CD4-positive, alpha-beta T cell treated with Interleukin-17A for 4 hours (primary cell): Measurements from ENCODE around the gene TSEN34.

ENCODE experiments used
- DNase-seq: peaks from one replicate; pipeline ENCODE4 v3.0.0-alpha.2; 2020; ENCODE audit warnings: mixed read lengths

TSEN34 gene

GRCh38 chr19:54191011-54191810, at the start of gene TSEN34:
Gene TSEN34 (plus strand): TSS chr19:54191308. CDS start chr19:54191365, 57 bp downstream.
- peak; percentile 92 for DNase-seq

- no peak for DNase-seq
These were observed 49.8 kb upstream of the TSEN34 start for GRCh38 chr19:54141356-54141755.

DNA sequence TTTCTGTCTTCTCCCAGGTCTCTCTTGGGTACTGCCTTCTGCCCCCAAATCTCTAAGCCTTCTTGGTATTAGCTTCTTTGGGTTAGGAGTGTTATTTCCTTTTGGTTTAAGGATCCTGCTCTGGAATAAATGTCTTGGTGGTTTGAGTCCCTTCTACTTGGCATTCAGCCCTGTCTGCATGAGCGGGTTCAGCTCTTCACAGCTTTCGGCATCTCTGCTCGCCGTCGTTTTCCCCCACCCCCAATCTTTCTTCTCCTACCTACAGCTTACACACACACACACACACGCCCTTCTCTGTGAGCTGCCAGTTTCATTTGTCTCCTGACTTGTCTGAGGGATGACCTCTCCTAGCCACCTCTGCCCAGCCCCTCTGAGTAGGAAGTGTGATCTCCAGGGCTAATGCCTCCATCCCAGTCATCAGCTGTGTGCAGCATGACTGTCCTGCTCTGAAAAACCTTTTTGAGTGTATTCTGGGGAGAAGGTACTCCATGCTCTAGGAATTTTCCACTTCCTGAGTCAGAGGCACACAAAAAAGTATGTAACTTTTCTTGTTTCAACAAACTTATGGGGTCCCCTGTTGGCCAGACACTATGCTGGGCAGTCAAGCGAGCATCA, 48.8 kb upstream of the TSEN34 start:
- DNase-seq = no peak

GRCh38 chr19:54145541-54146158, 45.5 kb upstream of the TSEN34 start:
- DNase-seq = no peak

DNA sequence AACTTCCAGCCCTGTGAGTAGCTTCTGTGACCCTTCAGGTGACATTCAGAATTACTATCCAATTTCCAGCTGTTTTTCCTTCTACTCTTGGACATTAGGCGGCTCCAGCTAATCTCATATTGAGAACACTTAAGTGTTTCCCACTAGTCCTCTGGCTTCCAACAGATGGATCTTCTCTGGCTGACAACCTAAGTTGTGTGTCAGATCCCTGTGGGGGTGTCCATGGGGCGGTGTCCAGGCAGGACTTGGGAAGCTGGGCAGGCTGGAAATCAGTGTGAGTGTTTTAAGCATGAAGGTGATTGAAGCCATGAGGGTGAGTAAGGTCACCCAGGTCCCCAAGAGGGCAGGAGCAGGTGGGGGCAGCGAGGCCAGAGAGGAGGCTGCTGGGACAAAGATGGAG, 43.4 kb upstream of the TSEN34 start:
- DNase-seq = no peak

DNA sequence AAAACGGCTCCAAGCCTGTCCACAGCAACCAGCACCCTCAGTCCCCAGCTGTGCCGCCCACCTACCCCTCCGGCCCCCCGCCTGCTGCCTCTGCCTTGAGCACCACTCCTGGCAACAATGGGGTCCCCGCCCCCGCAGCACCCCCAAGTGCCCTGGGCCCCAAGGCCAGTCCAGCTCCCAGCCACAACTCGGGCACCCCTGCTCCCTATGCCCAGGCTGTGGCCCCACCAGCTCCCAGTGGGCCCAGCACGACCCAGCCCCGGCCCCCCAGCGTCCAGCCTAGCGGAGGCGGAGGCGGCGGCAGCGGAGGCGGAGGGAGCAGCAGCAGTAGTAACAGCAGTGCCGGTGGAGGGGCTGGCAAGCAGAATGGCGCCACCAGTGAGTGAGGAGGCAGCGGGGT, 43.0 kb upstream of the TSEN34 start:
- DNase-seq = no peak

- DNase-seq = no peak
These were observed 41.9 kb upstream of the TSEN34 start for GRCh38 chr19:54149021-54149812.

GRCh38 chr19:54151362-54152035, 39.6 kb upstream of the TSEN34 start:
- DNase-seq = no peak

- no peak for DNase-seq
These were observed 38.8 kb upstream of the TSEN34 start for GRCh38 chr19:54152267-54152666.

GRCh38 chr19:54152878-54153524, 38.1 kb upstream of the TSEN34 start:
- DNase-seq = no peak

DNA sequence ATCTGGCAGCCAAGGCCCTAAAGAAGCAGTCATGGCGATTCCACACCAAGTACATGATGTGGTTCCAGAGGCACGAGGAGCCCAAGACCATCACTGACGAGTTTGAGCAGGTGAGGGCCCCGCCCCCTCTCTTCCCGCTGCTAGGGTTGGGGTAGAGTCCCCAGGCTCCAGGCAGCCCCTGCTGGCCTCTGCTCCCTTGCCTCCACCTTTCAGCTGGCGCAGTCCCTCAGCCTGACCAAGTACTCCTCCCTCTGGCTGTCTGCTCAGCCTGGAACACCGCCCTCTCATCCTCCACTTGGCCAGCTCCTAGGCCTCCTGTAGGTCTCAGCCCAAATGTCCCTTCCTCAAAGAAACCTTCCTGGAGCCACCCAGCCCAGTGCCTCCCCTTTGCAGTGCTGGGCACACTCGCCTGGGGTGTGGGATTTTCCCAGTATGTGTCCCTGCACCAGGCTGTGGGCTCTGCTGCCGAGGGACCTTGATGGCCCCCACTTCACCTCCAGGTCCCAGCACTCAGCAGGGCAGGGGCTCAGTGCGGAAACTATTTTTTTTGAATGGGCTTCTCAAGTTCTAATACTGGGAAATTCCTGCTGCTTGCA, 37.3 kb upstream of the TSEN34 start:
- no peak for DNase-seq

DNA sequence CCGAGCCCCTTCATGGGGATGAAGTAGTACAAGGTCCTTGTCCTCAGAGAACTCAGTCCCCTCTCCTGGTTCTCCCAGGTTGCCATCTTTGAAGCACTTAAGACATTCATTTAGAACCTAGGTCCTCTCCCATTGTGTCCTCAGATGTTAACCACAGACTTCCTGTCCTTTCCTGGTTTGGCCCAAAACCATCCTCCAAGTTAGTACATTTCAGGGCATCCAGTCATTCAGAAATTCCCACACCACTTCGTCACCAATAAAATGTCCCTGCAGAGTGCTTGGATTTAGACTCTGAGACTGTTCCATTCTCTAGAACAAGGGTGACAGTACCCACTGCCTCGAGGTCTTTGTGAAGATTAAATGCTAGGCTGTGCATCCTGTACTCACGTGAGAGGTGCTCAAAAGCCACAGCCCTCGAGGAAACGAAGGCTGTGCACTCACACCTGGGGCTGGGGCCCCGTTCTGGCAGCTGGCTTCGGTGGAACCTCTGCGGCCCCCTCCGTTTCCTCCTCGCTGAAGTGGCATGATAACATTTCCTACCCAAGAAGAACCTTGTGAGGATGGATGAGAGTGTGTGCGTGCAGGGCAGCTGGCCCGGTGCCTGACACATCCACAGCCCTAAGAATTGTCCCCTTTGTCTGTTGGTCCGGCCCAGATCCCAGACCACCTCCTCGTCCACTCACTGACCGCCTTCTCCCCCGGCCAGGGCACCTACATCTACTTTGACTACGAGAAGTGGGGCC, 36.3 kb upstream of the TSEN34 start:
- peak; percentile 50 for DNase-seq

- DNase-seq = no peak
These were observed 35.4 kb upstream of the TSEN34 start for GRCh38 chr19:54155694-54156093.

- DNase-seq = no peak
These were observed 34.6 kb upstream of the TSEN34 start for GRCh38 chr19:54156490-54156889.

DNA sequence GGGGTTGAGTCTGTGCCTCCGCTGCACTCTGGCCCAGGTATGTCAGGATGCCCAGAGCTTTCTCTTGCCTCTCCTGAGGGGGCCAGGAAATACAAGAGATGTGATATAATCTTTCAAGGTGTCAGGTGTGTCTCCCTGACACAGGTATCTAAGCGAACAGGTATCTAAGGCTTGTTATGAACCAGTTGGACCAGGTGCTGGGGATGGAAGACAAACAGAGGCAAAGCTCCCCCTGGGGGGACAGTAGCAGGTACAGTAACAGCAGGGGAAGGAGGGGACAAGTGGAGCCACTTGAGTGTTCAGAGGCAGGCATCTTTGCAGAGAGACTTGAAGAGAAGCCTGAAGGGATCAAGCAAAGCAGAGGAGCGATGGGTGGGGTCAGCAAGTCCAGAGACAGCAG, 34.2 kb upstream of the TSEN34 start:
- no peak for DNase-seq

DNA sequence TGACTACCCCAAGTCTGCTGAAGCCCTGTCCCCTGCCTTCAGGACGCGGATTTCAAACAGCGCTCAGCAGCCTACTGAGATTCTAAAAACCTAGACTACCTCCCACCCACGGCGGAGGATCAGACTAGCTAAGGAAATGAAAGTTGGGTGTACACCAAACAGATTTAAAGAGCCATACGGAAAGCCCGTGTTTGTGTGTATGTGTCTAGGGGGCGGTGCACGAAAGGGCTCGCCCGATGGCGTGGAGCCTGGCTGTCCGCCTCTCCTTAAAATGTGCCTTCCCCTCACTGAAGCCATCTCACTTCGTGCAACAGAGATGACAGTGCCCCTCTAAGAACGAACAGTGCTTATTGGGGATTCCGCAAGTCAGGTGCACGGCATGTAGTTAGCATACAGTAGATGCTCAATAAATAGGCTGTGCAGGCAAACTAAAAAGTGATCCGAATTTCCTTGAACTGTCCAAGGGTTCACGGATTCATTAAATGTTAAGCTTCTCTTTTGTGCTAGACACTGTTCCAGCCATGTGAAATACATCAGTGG, 32.2 kb upstream of the TSEN34 start:
- peak; percentile 21 for DNase-seq

DNA sequence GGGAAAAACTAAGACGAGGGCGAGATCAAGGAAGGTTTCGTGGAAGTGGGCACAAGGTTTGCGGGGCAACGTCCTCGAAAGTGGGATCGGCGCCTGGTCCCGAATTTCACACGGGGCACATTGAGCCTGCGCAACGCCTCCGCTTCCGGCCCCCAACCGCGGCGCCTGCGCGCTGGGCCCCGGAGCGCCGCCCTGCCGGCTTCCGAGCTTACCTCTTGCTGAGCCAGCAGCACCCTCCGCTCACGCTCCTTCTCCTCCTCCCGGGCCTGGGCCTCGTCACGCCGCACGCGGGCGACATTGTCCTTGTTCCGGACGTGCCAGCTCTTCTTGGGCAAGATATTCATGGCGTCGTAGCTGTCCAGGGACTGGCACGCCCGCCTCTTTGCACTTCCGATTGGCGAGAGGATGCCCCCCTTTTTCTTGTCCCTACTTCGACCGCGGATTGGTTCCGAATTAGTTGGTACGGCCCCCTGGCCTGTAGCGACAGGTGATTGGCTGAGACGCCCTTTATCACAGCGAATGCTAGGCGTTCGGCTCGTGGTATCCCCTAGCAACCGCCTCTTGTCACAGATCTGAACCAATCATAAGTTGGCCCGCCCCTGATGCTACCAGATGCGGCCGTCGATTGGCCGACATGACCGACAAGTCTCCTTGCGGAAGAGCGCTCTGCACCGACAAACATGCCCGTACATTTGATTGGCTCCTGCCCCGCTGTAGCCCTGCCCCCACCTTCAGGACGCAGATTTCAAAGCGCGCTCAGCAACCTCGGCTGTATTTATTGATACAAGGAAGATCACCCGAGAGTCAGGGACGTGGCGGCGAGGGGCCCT, 31.5 kb upstream of the TSEN34 start, which contains the start of gene LENG1:
TSS of gene LENG1 (minus strand) at position 370 of the 830 bp plus-strand sequence. CDS start at position 344, 26 bp downstream.
- peak; percentile 98 for DNase-seq

DNA sequence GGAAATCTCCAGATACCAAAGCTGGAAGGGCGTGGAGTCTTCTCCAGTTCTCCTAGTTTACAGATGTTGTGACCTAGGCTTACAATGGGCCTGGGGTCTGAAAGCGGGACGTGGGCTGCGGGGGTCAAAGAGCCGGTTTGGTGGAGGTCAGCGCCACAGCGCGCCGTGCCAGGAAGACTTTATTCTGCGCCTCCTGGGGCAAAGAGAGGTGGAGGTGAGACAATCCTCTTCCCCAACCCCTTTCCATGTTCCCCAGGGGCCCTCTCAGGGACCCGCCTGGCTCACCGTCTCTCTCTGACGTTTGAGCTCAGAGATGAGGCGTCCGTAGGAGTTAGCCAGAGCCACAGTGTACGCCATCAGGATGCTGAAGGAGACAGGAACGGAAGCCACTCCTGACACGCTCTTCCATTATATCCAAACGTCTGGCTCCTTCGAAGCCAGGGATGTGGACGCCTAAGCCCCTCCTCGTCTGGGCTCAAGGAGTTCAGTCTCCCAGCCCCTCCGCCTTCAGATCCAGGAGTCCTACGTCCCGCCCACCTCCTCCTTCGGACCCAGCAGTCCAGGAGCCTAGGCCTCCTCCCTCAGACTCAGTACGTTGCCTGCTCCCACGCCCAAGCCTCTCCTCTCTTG, 30.8 kb upstream of the TSEN34 start:
- DNase-seq = no peak

DNA sequence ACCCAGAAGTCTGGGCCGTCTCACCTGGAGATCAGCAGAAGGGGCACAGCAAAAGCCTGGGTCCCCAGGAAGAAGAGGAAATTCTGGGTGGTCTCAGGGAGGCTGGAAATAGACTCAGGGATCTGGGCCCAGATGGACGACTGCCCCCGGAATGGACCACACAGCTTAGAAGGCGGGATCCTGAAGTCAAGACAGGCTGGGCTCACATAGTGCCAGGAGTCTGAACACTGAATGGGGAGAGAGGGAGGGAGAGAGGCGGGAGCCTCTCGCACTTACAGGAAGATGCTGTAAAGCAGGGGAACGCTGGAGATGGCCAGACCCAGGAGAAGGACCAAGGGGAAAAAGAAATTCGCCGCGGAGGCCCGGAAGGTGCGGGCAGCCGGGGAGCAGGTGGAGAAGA, 30.3 kb upstream of the TSEN34 start:
- no peak for DNase-seq
